Natural killer cell (primary cell): ENCODE measurements around the gene ZNF366. TPM values are rescaled to one million over a fixed set of nuclear protein-coding genes. Genes with fewer than 3 reads are reported as not detected.

Experiments
- ATAC-seq, 3 donors: fragments of 150-1000 bp in 2 of 3; fragments of 200-7000 bp in 1 of 3; cut with Tn5 transposase; 1 replicate in 1 of 3; 2 replicates in 2 of 3; pipeline ENCODE4 v1.10.0; 2021; ENCODE audit warnings: mild to moderate bottlenecking in 2 of 3, moderate library complexity in 2 of 3
- DNase-seq, 2 donors: peaks; one replicate each; pipeline versions ENCODE4 v3.0.0 to v3.0.0-alpha.2; 2013 to 2021; ENCODE audit warnings: mixed read lengths in 1 of 2
- H3K27ac ChIP-seq: one replicate; pipeline ENCODE4 v1.5.1; 2013; ENCODE audit warnings: mild to moderate bottlenecking, low read length
- H3K27me3 ChIP-seq: one replicate; pipeline ENCODE4 v1.6.1; 2013; ENCODE audit warnings: low read length; ENCODE audit not compliant: control insufficient read depth, insufficient read depth
- H3K36me3 ChIP-seq: one replicate; pipeline ENCODE4 v1.6.1; 2013; ENCODE audit warnings: low read length; ENCODE audit not compliant: control insufficient read depth, insufficient read depth
- H3K4me1 ChIP-seq: one replicate; pipeline ENCODE4 v1.6.1; 2013; ENCODE audit warnings: low read length; ENCODE audit not compliant: control insufficient read depth, insufficient read depth
- H3K4me3 ChIP-seq: one replicate; pipeline ENCODE4 v1.5.1; 2013; ENCODE audit warnings: low read length
- H3K9me3 ChIP-seq: one replicate; pipeline ENCODE4 v1.6.1; 2013; ENCODE audit warnings: low read length; ENCODE audit not compliant: control insufficient read depth, insufficient read depth
- H3K27ac Mint-ChIP-seq, 2 donors: one replicate each; pipeline ENCODE4 v1.8.0; 2022; ENCODE audit warnings: mild to moderate bottlenecking in 2 of 2, mixed read lengths in 2 of 2, moderate library complexity in 1 of 2
- H3K27me3 Mint-ChIP-seq, 2 donors: one replicate each; pipeline ENCODE4 v1.8.0; 2022; ENCODE audit warnings: low read depth in 2 of 2, mixed read lengths in 2 of 2
- H3K36me3 Mint-ChIP-seq: one replicate; pipeline ENCODE4 v1.8.0; 2022; ENCODE audit warnings: mixed read lengths
- H3K4me1 Mint-ChIP-seq, 2 donors: one replicate each; pipeline ENCODE4 v1.8.0; 2022; ENCODE audit warnings: mixed read lengths in 2 of 2
- H3K4me3 Mint-ChIP-seq: one replicate; pipeline ENCODE4 v1.8.0; 2022; ENCODE audit warnings: mild to moderate bottlenecking, moderate library complexity, mixed read lengths
- H3K9me3 Mint-ChIP-seq, 2 donors: one replicate each; pipeline ENCODE4 v1.8.0; 2022; ENCODE audit warnings: mixed read lengths in 2 of 2
- CTCF ChIP-seq: fragments of 200-600 bp; IDR thresholded peaks from one replicate; pipeline ENCODE4 v1.8.0; 2022; ENCODE audit warnings: antibody characterized with exemption
- WGBS: methylation state at CpG from one replicate; pipeline ENCODE4 v1.1.7; 2013; ENCODE audit warnings: missing lambda C conversion rate; ENCODE audit not compliant: insufficient coverage; 5-methylcytosine and 5-hydroxymethylcytosine counted together
- intact Hi-C: fragments of 100-400 bp; cut with micrococcal nuclease; formaldehyde crosslinking; loops from one replicate; pipeline ENCODE4 v1.14.2; 2022
- total RNA-seq, 4 donors: library from RNA; stranded (reverse); fragments of 120-200 nt in 1 of 4; gene quantifications; one replicate each; pipeline versions ENCODE4 v1.2.3 to v1.2.4, GENCODE V29; 2013 to 2022

ZNF366 gene
- total RNA-seq, 3 donors from 2014 or later (not counting 1 experiment from before 2014, with no cell fraction given): 0.54 TPM; not detected in 2

GRCh38 chr5:72448368-72448767, 58.8 kb downstream of the ZNF366 start:
- Mint-ChIP-seq H3K4me1 (no peaks in the 10 kb centered on the region), H3K27ac (no peak overlapping the region), H3K36me3 (no peaks in the 10 kb centered on the region), H3K4me3 (no peak overlapping the region), H3K9me3 (no peaks in the 10 kb centered on the region), H3K27me3 (peaks cover 2 to 6% of the 10 kb centered on the region in 2 donors)
- intact Hi-C loops: no loop called here
- DNase-seq (no peak), ATAC-seq (no peak)
- TF ChIP-seq CTCF: no peak
- H3K4me1 ChIP-seq: peaks cover 8% of the 10 kb centered on the region
- WGBS: 7% methylated on average over 1 of the region's 1 CpG
- H3K27me3 ChIP-seq: no peaks in the 10 kb centered on the region
- no peaks in the 10 kb centered on the region for H3K36me3 ChIP-seq
- H3K9me3 ChIP-seq: no peaks in the 10 kb centered on the region
- H3K27ac ChIP-seq: no peak overlapping the region
- H3K4me3 ChIP-seq: no peak overlapping the region

- Mint-ChIP-seq H3K27ac (no peak overlapping the region), H3K36me3 (no peaks in the 10 kb centered on the region), H3K27me3 (peaks cover 2 to 6% of the 10 kb centered on the region in 2 donors), H3K9me3 (no peaks in the 10 kb centered on the region), H3K4me1 (no peaks in the 10 kb centered on the region), H3K4me3 (no peak overlapping the region)
- no peaks in the 10 kb centered on the region for H3K36me3 ChIP-seq
- intact Hi-C loops: no loop called here
- 92% methylated on average over 3 of the region's 4 CpGs for WGBS
- no peak for ATAC-seq
- no peak for TF ChIP-seq CTCF
- no peaks in the 10 kb centered on the region for H3K27me3 ChIP-seq
- H3K4me3 ChIP-seq: no peak overlapping the region
- H3K4me1 ChIP-seq: peaks cover 8% of the 10 kb centered on the region
- H3K9me3 ChIP-seq: no peaks in the 10 kb centered on the region
- no peak for DNase-seq
- no peak overlapping the region for H3K27ac ChIP-seq
Measured at GRCh38 chr5:72447751-72448150, 59.5 kb downstream of the ZNF366 start.

GRCh38 chr5:72445969-72446368, 61.2 kb downstream of the ZNF366 start:
- DNase-seq: no peak
- Mint-ChIP-seq H3K9me3 (no peaks in the 10 kb centered on the region), H3K4me3 (no peak overlapping the region), H3K27me3 (peaks cover 0 to 6% of the 10 kb centered on the region in 2 donors), H3K27ac (no peak overlapping the region), H3K36me3 (no peaks in the 10 kb centered on the region), H3K4me1 (no peaks in the 10 kb centered on the region)
- intact Hi-C loops: no loop called here
- no peak for TF ChIP-seq CTCF
- H3K27me3 ChIP-seq: no peaks in the 10 kb centered on the region
- 91% methylated on average over 2 of the region's 2 CpGs for WGBS
- H3K4me3 ChIP-seq: no peak overlapping the region
- H3K4me1 ChIP-seq: no peaks in the 10 kb centered on the region
- H3K27ac ChIP-seq: no peak overlapping the region
- H3K36me3 ChIP-seq: no peaks in the 10 kb centered on the region
- no peaks in the 10 kb centered on the region for H3K9me3 ChIP-seq
- ATAC-seq: no peak

- ATAC-seq (no peak), DNase-seq (no peak)
- H3K9me3 ChIP-seq: no peaks in the 10 kb centered on the region
- TF ChIP-seq CTCF: no peak
- H3K4me1 ChIP-seq: no peaks in the 10 kb centered on the region
- Mint-ChIP-seq H3K9me3 (peaks cover 0 to 2% of the 10 kb centered on the region in 2 donors), H3K27ac (no peak overlapping the region), H3K4me3 (no peak overlapping the region), H3K4me1 (no peaks in the 10 kb centered on the region), H3K36me3 (no peaks in the 10 kb centered on the region), H3K27me3 (peaks cover 0 to 6% of the 10 kb centered on the region in 2 donors)
- no peak overlapping the region for H3K27ac ChIP-seq
- intact Hi-C loops: no loop called here
- 82% methylated on average over 14 of the region's 14 CpGs for WGBS
- H3K4me3 ChIP-seq: no peak overlapping the region
- no peaks in the 10 kb centered on the region for H3K27me3 ChIP-seq
- H3K36me3 ChIP-seq: no peaks in the 10 kb centered on the region
Measured at GRCh38 chr5:72443883-72444282, 63.3 kb downstream of the ZNF366 start.
